ENCODE measurements around the gene METTL25. TPM values are rescaled to one million over a fixed set of nuclear protein-coding genes. Genes with fewer than 3 reads are reported as not detected.

METTL25 gene
- polyA plus RNA-seq, 1 donor from 2014 or later, result 12.7 TPM

- Mint-ChIP-seq H3K4me1 (no peaks in the 10 kb centered on the region), H3K9me3 (peaks cover 0 to 2% (median 0%) of the 10 kb centered on the region in 3 donors), H3K36me3 (no peaks in the 10 kb centered on the region), H3K27me3 (no peaks in the 10 kb centered on the region), H3K4me3 (no peak overlapping the region), H3K27ac (no peak overlapping the region)
Measured at GRCh38 chr12:82515652-82516051, 157.3 kb downstream of the METTL25 start.

GRCh38 chr12:82517027-82517426 is 158.7 kb downstream of the METTL25 start:
- no peaks in the 10 kb centered on the region for H3K4me1 Mint-ChIP-seq
- no peak overlapping the region for H3K27ac Mint-ChIP-seq
- no peaks in the 10 kb centered on the region for H3K27me3 Mint-ChIP-seq
- no peak overlapping the region for H3K4me3 Mint-ChIP-seq
- peaks cover 0 to 2% (median 0%) of the 10 kb centered on the region in 3 donors for H3K9me3 Mint-ChIP-seq
- H3K36me3 Mint-ChIP-seq, result no peaks in the 10 kb centered on the region

- Mint-ChIP-seq H3K27me3 (no peaks in the 10 kb centered on the region), H3K9me3 (peaks cover 0 to 2% (median 0%) of the 10 kb centered on the region in 3 donors), H3K27ac (no peak overlapping the region), H3K36me3 (no peaks in the 10 kb centered on the region), H3K4me1 (no peaks in the 10 kb centered on the region), H3K4me3 (no peak overlapping the region)
Measured at GRCh38 chr12:82517808-82518207, 159.5 kb downstream of the METTL25 start.

- Mint-ChIP-seq H3K36me3 (no peaks in the 10 kb centered on the region), H3K27ac (no peak overlapping the region), H3K27me3 (no peaks in the 10 kb centered on the region), H3K4me3 (no peak overlapping the region), H3K4me1 (no peaks in the 10 kb centered on the region), H3K9me3 (peaks cover 0 to 2% (median 0%) of the 10 kb centered on the region in 3 donors)
Measured at GRCh38 chr12:82519510-82519909, 161.2 kb downstream of the METTL25 start.

GRCh38 chr12:82522285-82522684 is 164.0 kb downstream of the METTL25 start:
- H3K27ac Mint-ChIP-seq, result no peak overlapping the region
- H3K4me3 Mint-ChIP-seq, result no peak overlapping the region
- H3K36me3 Mint-ChIP-seq, result no peaks in the 10 kb centered on the region
- H3K4me1 Mint-ChIP-seq, result no peaks in the 10 kb centered on the region
- H3K9me3 Mint-ChIP-seq, result peaks cover 0 to 2% (median 0%) of the 10 kb centered on the region in 3 donors
- peaks cover 1% of the 10 kb centered on the region for H3K27me3 Mint-ChIP-seq

GRCh38 chr12:82522762-82523161 is 164.4 kb downstream of the METTL25 start:
- Mint-ChIP-seq H3K27me3 (peaks cover 1% of the 10 kb centered on the region), H3K4me1 (no peaks in the 10 kb centered on the region), H3K9me3 (peaks cover 0 to 2% (median 0%) of the 10 kb centered on the region in 3 donors), H3K4me3 (no peak overlapping the region), H3K27ac (no peak overlapping the region), H3K36me3 (no peaks in the 10 kb centered on the region)

- peaks cover 1% of the 10 kb centered on the region for H3K27me3 Mint-ChIP-seq
- H3K4me1 Mint-ChIP-seq, result no peaks in the 10 kb centered on the region
- no peak overlapping the region for H3K4me3 Mint-ChIP-seq
- no peaks in the 10 kb centered on the region for H3K36me3 Mint-ChIP-seq
- no peak overlapping the region for H3K27ac Mint-ChIP-seq
- no peaks in the 10 kb centered on the region for H3K9me3 Mint-ChIP-seq
Measured at GRCh38 chr12:82523996-82524395, 165.7 kb downstream of the METTL25 start.

- no peaks in the 10 kb centered on the region for H3K9me3 Mint-ChIP-seq
- no peak overlapping the region for H3K4me3 Mint-ChIP-seq
Measured at GRCh38 chr12:82524641-82525040, 166.3 kb downstream of the METTL25 start.

GRCh38 chr12:82525616-82526015 is 167.3 kb downstream of the METTL25 start:
- Mint-ChIP-seq H3K36me3 (no peaks in the 10 kb centered on the region), H3K4me1 (no peaks in the 10 kb centered on the region), H3K27me3 (peaks cover 3% of the 10 kb centered on the region), H3K4me3 (no peak overlapping the region), H3K27ac (no peak overlapping the region), H3K9me3 (no peaks in the 10 kb centered on the region)

More at GRCh38 chr12:82524641-82525040, 166.3 kb downstream of the METTL25 start:
- H3K27ac Mint-ChIP-seq, result no peak overlapping the region
- H3K27me3 Mint-ChIP-seq, result peaks cover 1% of the 10 kb centered on the region
- no peaks in the 10 kb centered on the region for H3K4me1 Mint-ChIP-seq
- H3K36me3 Mint-ChIP-seq, result no peaks in the 10 kb centered on the region

- Mint-ChIP-seq H3K4me1 (no peaks in the 10 kb centered on the region), H3K36me3 (no peaks in the 10 kb centered on the region), H3K27me3 (peaks cover 3% of the 10 kb centered on the region), H3K27ac (no peak overlapping the region), H3K4me3 (no peak overlapping the region), H3K9me3 (no peaks in the 10 kb centered on the region)
Measured at GRCh38 chr12:82527165-82527780, 168.9 kb downstream of the METTL25 start.

Other genes starting within 250 kb of the METTL25 start
- gene CCDC59, start 142 bp upstream of the METTL25 start, polyA plus RNA-seq, result 109 TPM